ENCODE data around the gene UBE2V1.
"Not testable (repeated sequence)": the region's sequence is repeated elsewhere in the genome, so short reads cannot be mapped to it uniquely, and the experiment has no call there.

The UBE2V1 gene

GRCh38 chr20:50112512-50113419, at the start of gene UBE2V1:
Gene UBE2V1 (minus strand): TSS chr20:50113150. CDS start chr20:50113128, 22 bp downstream.
- peak; percentile 74 to 95 for DNase-seq

- not testable (repeated sequence) for DNase-seq
Measured at GRCh38 chr20:50161494-50161893, 48.5 kb upstream of the UBE2V1 start.

GRCh38 chr20:50153500-50154377, 40.8 kb upstream of the UBE2V1 start, which contains the start of gene PEDS1:
Gene PEDS1 (minus strand): TSS chr20:50153723. CDS start chr20:50153637, 86 bp downstream.
- peak; percentile 65 to 98 for DNase-seq

- peak in 1 of 2 experiments; percentile 68 for DNase-seq
Measured at GRCh38 chr20:50153153-50153499, 40.2 kb upstream of the UBE2V1 start.

DNA sequence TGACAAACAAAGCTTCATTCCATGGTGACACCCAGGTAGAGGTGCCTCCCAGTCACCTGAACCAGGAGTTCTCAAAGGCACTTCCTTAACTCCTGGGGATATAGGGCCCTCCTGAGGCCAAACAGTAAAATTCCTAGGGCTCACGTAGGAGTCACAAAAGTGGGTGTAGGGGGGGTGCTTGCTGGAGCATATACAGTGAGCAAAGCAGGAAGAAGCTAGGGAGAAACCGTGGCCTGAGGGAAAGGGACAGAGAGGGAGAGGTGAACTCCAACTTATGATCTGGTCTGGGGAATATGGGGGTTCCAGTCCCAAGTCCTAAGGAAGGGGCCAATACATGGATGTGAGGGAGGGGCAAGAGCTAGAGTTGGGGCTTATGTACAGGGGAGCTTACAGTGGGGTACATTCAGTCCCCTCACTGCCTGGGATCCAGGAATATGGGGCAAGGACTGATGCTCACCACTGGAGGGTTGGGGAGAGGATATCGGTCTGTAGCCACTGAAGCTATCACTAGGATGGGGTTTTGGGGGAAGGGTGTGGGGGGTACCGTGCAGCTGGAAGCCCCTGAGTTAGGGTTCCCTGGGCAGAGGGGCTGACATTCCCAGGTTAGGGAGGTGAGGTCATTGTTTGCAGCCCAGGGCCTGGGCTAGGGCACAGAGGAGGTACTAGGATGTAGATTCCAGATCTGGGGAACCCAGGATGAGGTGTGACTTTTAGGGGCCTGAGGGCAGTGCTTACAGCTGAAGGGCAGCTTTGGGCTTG, 39.6 kb upstream of the UBE2V1 start:
- DNase-seq: peak; percentile 39 to 75

DNA sequence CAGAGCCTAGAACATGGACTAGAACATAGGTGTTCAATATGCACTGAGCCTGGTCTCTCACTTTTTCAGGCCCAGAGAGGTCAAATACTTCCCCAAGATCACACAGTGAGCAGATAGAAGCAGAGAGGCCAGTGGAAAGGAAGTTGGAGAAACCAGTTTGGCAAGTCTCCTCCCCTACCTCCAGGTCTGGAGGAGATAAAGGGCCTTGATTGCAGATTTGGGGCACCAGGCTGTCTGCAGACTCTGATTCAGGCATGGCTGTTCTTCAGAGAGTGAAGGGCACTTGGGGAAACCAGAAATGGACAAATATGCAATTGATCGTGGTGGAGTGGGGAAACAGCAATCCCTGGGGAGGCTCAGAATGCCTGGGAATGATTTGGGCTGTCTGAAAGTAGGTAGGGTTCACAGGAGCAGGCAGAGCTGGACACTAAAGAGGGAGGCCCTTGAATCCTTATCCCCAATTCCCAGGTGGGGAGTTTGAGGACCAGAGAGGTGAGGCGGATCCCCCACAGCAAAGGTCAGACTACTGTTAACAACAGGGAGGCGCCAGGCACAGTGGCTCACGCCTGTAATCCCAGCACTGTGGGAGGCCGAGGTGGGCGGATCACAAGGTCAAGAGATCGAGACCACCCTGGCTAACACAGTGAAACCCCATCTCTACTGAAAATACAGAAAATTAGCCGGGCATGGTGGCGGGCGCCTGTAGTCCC, 38.2 kb upstream of the UBE2V1 start:
- DNase-seq: peak in 1 of 2 experiments; percentile 61

DNA sequence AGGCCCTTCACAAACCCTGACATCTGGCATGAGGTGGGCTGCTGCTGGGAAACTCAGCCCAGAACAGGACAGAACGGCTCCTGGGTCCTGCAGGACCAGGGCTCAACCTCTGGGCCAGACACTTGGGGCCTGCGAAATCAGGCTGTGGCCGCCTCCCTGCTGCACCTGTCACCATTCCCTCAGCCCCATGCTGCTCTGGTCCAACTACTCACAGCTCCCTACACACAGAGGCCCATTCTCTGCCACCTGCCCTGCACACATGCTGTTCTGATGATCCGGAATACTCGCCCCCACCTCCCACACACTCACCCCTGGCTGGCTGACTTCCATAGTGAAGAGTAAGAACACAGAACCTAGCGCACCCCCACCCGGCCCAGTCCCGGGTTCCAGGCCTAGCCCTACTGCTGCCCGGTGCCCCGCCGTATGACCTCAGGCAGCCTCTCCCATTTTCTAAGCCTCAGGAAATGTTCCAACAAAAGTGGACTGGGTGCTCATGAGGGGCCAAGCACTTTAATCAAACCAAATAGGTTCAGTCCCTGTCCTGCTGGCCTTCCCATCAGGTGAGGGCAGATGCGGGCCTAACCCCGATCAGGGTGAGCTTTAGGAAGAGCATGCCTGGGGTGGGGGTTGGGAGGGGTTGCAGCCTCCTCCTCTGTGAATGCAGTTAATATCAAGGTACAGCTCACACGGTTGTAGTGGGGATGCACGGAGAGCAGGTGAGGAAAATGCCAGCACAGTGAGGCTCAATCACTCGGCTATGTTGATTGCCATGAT, 36.7 kb upstream of the UBE2V1 start:
- no peak for DNase-seq

DNA sequence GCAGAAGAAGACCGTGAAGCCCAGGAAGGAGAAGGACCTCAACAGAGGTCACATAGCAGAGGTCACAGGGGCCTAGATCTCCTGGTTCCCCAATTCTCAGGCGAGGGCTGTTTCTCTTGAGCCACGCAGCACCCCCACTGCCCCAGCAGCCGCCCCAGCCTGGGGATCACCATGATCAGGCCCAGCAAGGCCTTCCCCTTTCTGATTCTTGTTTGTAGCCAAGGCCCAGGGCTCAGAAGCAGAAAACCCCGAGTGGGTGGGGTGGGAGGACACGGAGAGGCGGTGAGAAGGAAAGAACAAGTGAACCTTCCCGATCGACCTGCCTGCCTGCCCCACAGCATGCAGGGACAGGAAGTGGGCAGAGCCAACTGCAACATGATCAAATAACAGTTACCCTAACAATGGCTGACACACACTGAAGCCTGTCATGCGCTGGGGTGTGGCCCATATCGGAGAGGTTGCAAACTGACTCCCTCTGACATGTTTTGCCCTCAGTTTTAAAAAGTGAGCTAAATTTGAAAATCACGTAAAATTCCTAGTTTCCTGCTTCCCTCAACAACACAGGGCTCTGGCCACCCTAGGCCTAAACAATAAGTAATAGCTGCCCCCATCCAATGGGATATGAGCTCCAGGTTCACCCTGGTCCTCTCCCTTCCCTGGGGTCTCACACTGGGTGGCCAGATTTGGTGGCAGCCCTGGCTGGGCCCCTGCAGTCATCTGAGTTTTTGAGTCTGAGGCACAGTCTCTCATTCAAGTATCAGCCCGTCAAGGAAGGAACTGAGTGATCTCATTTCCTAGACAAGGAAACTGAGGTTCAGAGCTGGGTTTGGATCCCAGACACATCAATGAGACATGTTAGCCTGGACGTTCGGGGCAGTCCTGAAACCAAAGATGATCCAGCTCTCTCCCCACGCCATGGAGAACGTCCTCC, 34.0 kb upstream of the UBE2V1 start:
- DNase-seq: no peak

- no peak for DNase-seq
Measured at GRCh38 chr20:50146214-50146613, 33.3 kb upstream of the UBE2V1 start.

DNA sequence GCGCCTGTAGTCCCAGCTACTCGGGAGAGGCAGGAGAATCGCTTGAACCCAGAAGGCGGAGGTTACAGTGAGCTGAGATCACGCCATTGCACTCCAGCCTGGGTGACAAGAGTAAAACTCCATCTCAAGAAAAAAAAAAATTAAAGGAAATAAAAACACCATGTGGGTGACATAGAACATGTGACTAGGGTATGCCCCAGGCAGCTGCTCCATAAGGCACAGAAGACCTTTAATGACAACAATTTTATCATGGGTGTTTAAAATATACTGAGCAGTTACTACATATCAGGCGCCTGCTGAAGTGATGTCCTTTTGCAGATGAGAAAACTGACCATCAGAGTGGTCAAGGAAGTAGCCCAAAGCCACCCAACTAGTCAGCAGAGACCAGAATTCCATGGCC, 32.6 kb upstream of the UBE2V1 start:
- no peak for DNase-seq

- DNase-seq: no peak
Measured at GRCh38 chr20:50144362-50144761, 31.4 kb upstream of the UBE2V1 start.

DNA sequence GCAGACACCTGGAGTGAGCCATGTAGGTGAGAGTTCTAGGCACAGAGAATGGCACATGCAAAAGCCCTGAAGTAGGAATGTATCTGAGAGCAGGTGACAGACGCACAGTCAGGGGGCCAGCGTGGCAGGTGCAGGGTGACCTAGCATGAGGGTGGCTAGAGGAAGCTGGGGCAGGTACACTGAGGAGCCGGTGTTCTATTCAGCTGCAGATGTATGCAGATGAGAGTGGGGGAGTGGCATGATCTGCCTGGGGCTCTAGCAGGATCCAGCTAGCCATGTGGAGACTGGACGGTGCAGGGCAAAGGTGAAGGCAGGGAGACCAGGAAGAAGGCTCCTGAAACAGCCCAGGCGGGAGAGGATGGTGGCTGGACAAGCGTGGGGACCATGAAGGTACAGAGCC, 29.9 kb upstream of the UBE2V1 start:
- DNase-seq: peak; percentile 64 to 92

- no peak for DNase-seq
Measured at GRCh38 chr20:50141811-50142561, 29.0 kb upstream of the UBE2V1 start.

- no peak for DNase-seq
Measured at GRCh38 chr20:50141018-50141675, 28.2 kb upstream of the UBE2V1 start.

GRCh38 chr20:50140339-50140859, 27.4 kb upstream of the UBE2V1 start:
- no peak for DNase-seq

DNA sequence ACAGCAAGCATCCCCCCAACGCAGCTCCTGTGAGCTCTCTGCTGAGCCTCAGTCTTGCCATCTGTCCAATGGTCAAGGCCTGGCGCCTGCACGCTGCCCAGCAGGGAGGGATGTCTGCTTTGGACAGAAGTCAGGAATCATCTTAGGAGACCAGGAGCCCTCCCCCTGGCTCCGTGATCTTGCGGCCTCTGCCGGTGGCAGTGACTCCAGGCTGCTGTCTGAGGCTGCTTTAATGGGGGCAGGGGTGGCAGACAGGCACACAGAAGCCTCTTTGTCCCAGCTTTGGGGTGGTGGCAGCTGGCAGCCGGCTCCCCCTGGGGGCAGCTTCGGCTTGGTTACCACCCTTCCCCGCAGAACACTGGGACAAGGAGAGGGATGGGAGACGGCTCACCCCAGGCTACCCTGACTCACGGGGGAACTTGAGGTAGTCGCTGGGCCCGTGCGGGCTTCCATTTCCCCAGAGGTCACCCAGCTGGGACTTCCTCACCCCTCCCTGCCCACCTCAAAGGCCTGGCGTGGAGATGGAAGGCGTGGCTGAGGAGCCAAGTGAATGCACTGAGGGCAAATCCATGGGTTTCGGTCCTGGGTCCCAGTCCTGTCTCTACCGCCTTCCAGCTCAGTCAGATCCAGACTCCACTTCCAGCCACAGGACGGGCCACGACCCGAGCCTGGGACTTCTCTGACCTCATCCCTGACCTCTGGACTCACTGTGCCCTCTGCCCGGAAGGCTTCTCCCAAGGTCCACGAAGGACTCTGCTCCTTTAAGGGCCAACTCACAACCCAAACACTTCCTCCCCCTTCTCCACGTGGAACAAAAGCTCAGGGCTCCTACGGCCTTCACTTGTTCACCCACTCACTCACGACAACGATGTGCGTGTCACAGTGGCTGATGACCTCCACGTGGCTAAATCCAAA, 25.8 kb upstream of the UBE2V1 start:
- DNase-seq: peak; percentile 53 to 85

GRCh38 chr20:50138120-50138478, 25.1 kb upstream of the UBE2V1 start:
- DNase-seq: no peak

GRCh38 chr20:50137702-50138101, 24.8 kb upstream of the UBE2V1 start:
- DNase-seq: not testable (repeated sequence)

Measured in NCI-H526 (cell line).